MCF 10A (cell line): Measurements from ENCODE around the gene ELP5. TPM values are rescaled to one million over a fixed set of nuclear protein-coding genes. Genes with fewer than 3 reads are reported as not detected.
A peak's percentile ranks its signal among the peaks of the same experiment; 100 is the strongest.

Experiments used
- BruUV-seq: library from RNA; stranded (reverse); fragments of 400-500 nt; replicated peaks from 2 replicates; lab custom pipeline; 2021; lab: Mats Ljungman, UMichigan
- CTCF ChIA-PET: fragments of 300-600 bp; sonication (Branson Sonifier 250); formaldehyde crosslinking; extraction: SDS; loops from one replicate; lab custom pipeline; 2021; ENCODE audit warnings: antibody characterized with exemption, inconsistent platforms; lab: Yijun Ruan, JAX
- POLR2A ChIA-PET: fragments of 300-600, 350-650 bp; sonication (Branson Sonifier 250); formaldehyde crosslinking; extraction: SDS; loops from one replicate; lab custom pipeline; 2020; ENCODE audit warnings: antibody characterized with exemption, inconsistent platforms; lab: Yijun Ruan, JAX
- DNase-seq: peaks from one replicate; pipeline ENCODE4 v3.0.0-alpha.2; 2018; ENCODE audit not compliant: unreplicated experiment
- H3K27ac Mint-ChIP-seq: one replicate; pipeline ENCODE4 v1.8.0; 2022; ENCODE audit warnings: mild to moderate bottlenecking, low read depth, mixed read lengths; ENCODE audit not compliant: unreplicated experiment
- H3K27me3 Mint-ChIP-seq: one replicate; pipeline ENCODE4 v1.8.0; 2022; ENCODE audit warnings: mixed read lengths; ENCODE audit not compliant: insufficient read depth, unreplicated experiment
- H3K36me3 Mint-ChIP-seq: one replicate; pipeline ENCODE4 v1.8.0; 2022; ENCODE audit warnings: mild to moderate bottlenecking, moderate library complexity, mixed read lengths; ENCODE audit not compliant: insufficient read depth, unreplicated experiment
- H3K4me1 Mint-ChIP-seq: one replicate; pipeline ENCODE4 v1.8.0; 2022; ENCODE audit warnings: mixed read lengths; ENCODE audit not compliant: insufficient read depth, unreplicated experiment
- H3K4me3 Mint-ChIP-seq: one replicate; pipeline ENCODE4 v1.8.0; 2022; ENCODE audit warnings: mild to moderate bottlenecking, moderate library complexity, mixed read lengths; ENCODE audit not compliant: unreplicated experiment
- H3K9me3 Mint-ChIP-seq: one replicate; pipeline ENCODE4 v1.8.0; 2022; ENCODE audit warnings: mixed read lengths; ENCODE audit not compliant: unreplicated experiment
- intact Hi-C: fragments of 100-400 bp; cut with micrococcal nuclease; formaldehyde crosslinking; loops from 2 replicates; pipeline ENCODE4 v1.14.1; 2022
- total RNA-seq: library from RNA; stranded (reverse); gene quantifications from 2 replicates; pipeline ENCODE4 v1.2.3, GENCODE V29; 2022
- TF ChIP-seq, protein P1 (sequence below): fragments of 200-600 bp; IDR thresholded peaks from one replicate; pipeline ENCODE4 v1.8.0; 2022; ENCODE audit warnings: antibody characterized with exemption, mild to moderate bottlenecking; ENCODE audit not compliant: unreplicated experiment

ELP5 gene
- total RNA-seq, 1 experiment from 2014 or later: 91.3 TPM

DNA sequence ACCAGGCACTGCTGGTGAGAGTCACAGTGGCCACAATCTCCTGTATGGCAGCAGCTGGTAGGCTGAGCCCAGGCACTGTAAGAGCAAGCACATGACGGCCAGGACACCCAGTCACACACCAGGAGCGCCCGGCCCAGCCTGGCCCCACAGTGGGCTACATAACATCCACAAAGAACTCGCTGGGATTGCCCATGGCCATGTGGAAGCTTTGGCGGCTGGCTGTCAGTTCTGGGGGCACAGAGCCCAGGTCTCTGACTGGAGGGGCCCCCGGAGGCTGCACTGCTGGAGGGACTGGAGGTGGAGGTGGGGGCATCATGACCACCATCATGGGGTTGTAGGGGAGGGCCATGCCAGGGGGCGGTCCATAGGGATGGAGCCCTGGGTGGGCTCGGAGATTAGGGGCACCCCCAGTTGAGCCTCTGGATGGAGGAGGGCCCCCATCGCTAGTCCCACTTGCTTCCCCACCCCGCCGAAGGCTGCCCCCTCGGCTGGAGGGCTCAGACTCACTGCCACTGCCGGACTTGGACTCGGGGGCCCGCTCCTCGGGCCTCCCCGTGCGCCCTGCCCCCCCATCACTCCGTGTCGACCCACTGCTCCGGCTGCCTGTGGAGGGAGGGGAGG, 26.2 kb upstream of the ELP5 start:
- peaks cover 84% of the 10 kb centered on the region for H3K36me3 Mint-ChIP-seq
- intact Hi-C loops: no loop called here
- DNase-seq: no peak
- H3K9me3 Mint-ChIP-seq: no peaks in the 10 kb centered on the region
- H3K4me1 Mint-ChIP-seq: peaks cover 23% of the 10 kb centered on the region
- TF ChIP-seq, protein P1, sequence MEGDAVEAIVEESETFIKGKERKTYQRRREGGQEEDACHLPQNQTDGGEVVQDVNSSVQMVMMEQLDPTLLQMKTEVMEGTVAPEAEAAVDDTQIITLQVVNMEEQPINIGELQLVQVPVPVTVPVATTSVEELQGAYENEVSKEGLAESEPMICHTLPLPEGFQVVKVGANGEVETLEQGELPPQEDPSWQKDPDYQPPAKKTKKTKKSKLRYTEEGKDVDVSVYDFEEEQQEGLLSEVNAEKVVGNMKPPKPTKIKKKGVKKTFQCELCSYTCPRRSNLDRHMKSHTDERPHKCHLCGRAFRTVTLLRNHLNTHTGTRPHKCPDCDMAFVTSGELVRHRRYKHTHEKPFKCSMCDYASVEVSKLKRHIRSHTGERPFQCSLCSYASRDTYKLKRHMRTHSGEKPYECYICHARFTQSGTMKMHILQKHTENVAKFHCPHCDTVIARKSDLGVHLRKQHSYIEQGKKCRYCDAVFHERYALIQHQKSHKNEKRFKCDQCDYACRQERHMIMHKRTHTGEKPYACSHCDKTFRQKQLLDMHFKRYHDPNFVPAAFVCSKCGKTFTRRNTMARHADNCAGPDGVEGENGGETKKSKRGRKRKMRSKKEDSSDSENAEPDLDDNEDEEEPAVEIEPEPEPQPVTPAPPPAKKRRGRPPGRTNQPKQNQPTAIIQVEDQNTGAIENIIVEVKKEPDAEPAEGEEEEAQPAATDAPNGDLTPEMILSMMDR: no peak
- H3K4me3 Mint-ChIP-seq: no peak overlapping the region
- POLR2A ChIA-PET: interaction anchor here (9.0 kb wide), 1 partner anchor 11 kb away, joined by 278 read pairs; the partner anchor contains the start of genes DVL2, GABARAP and PHF23
- H3K27me3 Mint-ChIP-seq: no peaks in the 10 kb centered on the region
- BruUV-seq: no TSS peak
- H3K27ac Mint-ChIP-seq: no peak overlapping the region
- CTCF ChIA-PET: no interaction called here

GRCh38 chr17:7226721-7227710, 25.0 kb upstream of the ELP5 start:
- CTCF ChIA-PET: interaction anchor here (1.0 kb wide), 1 partner anchor 13 kb away, joined by 3 read pairs; no protein-coding TSS in a partner anchor
- no peak overlapping the region for H3K4me3 Mint-ChIP-seq
- TF ChIP-seq, protein P1: no peak
- H3K27me3 Mint-ChIP-seq: no peaks in the 10 kb centered on the region
- H3K36me3 Mint-ChIP-seq: peaks cover 86% of the 10 kb centered on the region
- H3K4me1 Mint-ChIP-seq: peaks cover 15% of the 10 kb centered on the region
- intact Hi-C loops: no loop called here
- no peaks in the 10 kb centered on the region for H3K9me3 Mint-ChIP-seq
- POLR2A ChIA-PET: no interaction called here
- no TSS peak for BruUV-seq
- peak overlapping the region; percentile 84 for H3K27ac Mint-ChIP-seq
- DNase-seq: no peak

DNA sequence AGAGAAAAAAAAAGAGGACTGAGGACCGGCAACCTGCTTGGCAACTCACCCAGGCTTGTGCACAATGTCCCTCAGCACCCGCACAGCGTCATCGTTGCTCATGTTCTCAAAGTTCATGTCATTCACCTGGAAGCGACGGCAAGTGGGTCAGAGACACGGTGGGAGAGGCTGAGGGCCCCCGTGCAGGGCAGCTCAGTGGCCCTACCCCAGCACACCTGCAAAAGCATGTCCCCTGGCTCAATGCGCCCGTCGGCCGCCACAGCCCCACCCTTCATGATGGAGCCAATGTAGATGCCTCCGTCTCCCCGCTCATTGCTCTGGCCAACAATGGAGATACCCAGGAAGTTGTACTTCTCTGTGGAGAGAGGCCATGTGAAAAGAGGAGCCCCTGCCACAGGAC, 23.1 kb upstream of the ELP5 start:
- no peak for DNase-seq

More for the DNA sequence above, 23.1 kb upstream of the ELP5 start:
- no TSS peak for BruUV-seq
- POLR2A ChIA-PET: no interaction called here
- peak overlapping the region; percentile 84 for H3K27ac Mint-ChIP-seq
- CTCF ChIA-PET: interaction anchor here (1.1 kb wide), 1 partner anchor 183 kb away, joined by 4 read pairs; no protein-coding TSS in a partner anchor
- H3K4me3 Mint-ChIP-seq: no peak overlapping the region
- TF ChIP-seq, protein P1: no peak
- no peaks in the 10 kb centered on the region for H3K27me3 Mint-ChIP-seq
- peaks cover 78% of the 10 kb centered on the region for H3K36me3 Mint-ChIP-seq
- no peaks in the 10 kb centered on the region for H3K9me3 Mint-ChIP-seq
- peaks cover 18% of the 10 kb centered on the region for H3K4me1 Mint-ChIP-seq
- intact Hi-C loops: no loop called here
